Measurements from ENCODE around the gene NPRL2.
"Not testable (repeated sequence)": the region's sequence is repeated elsewhere in the genome, so short reads cannot be mapped to it uniquely, and the experiment has no call there.

Gene NPRL2

GRCh38 chr3:50326182-50326541 lies 24.4 kb downstream of the NPRL2 start:
- DNase-seq = no peak

GRCh38 chr3:50325497-50326181 lies 24.9 kb downstream of the NPRL2 start:
- no peak for DNase-seq

GRCh38 chr3:50325113-50325480 lies 25.5 kb downstream of the NPRL2 start:
- no peak for DNase-seq

DNA sequence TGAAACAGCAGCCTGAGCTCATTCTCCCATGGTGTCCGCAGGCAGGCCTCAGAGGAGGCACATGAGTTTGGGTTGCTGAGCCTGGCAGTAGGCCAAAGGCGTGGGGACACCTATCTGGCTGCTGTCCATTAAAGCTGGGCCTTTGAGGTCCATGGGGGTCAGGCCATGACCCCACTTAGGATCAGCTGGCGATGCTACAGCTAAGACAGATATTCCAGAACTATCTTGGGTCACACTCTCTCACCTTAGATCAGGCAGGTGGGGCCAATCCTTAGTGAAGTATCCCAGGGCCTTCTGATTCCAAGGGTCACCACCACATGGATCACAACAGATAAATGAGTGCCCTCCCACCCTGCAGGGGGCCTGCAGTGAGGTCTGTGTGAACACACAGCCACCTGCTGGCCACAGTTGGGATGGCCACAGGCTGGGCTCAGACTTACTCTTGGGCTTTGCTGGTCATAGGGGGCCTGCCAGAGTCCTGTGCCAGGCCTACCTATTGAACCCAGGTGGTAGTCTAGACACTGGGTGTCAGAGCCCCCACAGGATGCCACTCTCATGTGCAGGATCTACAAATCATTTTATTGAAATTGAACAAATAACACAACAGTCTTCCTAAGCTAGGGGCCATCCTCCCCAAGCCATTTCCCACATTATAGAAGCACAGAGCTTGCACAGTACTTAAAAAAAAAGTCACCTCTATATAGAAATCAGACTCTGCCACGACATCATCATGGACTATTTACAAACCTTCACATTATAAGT lies 26.0 kb downstream of the NPRL2 start:
- DNase-seq = peak; percentile 39

- DNase-seq = no peak
Observed at GRCh38 chr3:50323614-50324199, 26.9 kb downstream of the NPRL2 start.

DNA sequence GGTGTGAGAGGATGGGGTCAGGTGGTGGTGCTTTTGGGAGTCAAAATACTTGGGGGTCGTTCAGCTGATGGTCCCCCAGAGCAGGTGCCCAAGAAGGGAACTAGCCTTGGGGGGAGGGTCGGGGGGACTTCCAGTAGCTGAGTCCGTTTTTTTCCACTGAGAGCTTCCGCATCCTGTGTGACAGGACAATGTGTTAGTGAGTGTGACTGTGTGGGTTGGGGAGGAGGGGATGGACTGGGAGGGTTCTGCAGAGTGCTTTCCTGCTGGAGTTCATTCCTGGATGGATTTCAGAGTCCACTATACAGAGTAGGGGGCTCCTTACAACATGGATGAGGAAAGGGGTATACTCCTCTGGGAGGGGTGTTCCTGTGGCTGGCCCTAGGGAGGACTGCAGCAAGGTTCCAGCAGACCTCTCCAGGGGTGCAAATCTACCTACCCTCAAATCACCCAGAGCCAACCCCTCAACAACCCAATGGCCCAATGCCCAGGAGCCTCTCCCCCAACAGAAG lies 27.4 kb downstream of the NPRL2 start:
- no peak for DNase-seq

DNA sequence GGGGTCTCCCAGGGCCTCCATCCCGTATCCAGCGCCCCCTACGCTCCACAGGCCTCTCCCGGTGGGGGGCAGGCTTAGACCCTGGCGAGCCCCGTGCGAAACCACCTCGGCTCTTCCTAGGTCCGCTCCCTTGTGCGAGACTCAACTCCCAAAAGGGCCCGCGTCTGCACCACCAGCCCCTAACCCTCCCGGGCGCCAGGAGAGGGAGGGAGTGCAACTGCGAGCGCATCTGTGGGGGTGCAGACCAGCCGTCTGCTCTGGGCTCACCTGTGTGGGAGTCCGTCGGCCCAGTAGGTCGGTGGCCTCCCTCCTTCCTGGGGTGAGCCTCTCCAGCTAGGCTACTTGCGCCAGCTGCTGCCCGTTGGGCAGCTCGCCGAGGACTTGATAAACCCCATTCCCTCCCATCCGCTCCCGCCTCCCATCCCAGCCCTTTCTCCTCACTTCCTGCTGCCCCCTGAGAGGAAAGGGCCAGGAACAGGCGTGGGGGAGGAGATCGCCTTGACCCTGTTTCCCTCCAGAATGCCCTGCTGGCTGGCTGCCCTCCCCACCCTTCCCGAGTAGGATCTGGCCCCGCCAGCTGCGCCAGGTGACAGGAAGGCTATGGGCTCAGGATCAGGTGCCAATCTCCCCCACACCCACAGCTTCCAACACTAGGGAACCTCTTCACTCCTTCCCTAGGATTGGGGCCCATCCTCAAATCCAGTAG lies 28.0 kb downstream of the NPRL2 start, which contains the start of gene HYAL2:
TSS of gene HYAL2 (minus strand) at position 360 of the 706 bp plus-strand sequence. CDS start 2,256 bp downstream, outside the sequence.
- DNase-seq = no peak

DNA sequence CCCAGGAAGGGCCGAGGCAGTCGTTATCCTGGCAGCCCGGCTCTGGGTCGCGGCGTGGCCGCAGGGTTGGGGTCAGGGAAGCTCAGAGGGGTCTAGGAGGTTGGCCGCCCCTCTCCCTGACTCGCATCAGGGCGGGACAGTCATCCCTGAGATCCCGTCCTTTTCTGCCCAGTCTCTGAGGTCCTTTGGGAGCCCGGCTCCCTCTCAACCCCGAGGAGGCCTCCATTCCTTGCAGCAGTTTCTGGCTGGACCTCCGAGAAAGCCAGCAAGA lies 28.5 kb downstream of the NPRL2 start:
- no peak for DNase-seq

- DNase-seq = peak; percentile 91
Observed at GRCh38 chr3:50321336-50322114, 29.1 kb downstream of the NPRL2 start.

GRCh38 chr3:50320853-50321335 lies 29.7 kb downstream of the NPRL2 start:
- peak; percentile 40 for DNase-seq

- no peak for DNase-seq
Observed at GRCh38 chr3:50319894-50320625, 30.5 kb downstream of the NPRL2 start.

DNA sequence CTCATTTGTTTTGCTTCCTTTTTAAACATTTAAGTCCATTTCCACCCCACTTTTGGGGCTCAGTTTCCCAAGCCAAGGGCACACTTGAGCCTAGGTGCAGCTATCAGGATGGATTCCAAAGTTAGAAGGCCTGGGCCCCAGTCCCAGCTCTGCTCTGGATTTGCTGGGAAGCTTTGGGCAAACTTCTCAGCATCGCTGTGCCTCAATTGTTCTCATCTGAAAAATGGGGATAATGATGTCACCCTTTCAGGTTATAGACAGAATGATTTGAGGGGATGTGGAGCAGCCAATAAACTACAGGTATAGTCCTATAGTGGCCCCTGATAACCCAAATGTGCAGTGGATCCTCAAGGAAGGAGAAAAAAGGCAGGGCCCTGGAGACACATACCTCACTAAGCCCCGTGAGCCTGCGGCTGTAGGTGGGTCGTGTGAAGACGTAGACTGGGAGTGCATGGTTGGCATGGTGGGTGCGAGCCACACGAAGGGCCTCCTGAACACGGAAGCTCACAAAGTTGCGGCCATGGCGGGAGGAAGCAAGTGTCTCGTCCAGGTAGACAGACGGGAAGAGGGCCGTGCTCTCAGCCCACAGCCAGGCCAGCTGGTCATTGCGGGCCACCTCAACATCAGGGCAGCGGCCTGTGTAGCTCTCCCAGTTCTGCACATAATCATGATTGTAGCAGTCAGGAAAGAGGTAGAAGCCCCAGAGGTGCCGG lies 31.2 kb downstream of the NPRL2 start:
- DNase-seq = no peak

DNA sequence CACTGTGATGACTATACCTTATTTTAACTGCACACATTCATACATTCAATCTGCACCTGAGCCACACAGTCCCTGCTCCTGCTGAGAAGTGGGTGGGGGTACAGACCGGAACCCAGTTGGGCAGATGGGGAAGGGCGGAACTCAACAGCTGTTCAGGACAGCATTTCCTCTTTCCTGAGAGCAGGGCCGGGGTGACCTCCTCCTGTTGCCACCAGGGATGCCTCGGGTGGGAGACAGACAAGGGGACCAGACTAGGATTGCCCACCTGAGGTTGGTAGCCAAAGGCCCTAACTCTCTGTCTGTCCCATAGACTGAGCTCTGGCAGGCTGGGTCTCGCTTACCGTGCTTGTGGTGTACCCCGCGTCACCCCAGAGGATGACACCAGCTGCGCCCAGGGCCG lies 32.0 kb downstream of the NPRL2 start:
- no peak for DNase-seq

DNA sequence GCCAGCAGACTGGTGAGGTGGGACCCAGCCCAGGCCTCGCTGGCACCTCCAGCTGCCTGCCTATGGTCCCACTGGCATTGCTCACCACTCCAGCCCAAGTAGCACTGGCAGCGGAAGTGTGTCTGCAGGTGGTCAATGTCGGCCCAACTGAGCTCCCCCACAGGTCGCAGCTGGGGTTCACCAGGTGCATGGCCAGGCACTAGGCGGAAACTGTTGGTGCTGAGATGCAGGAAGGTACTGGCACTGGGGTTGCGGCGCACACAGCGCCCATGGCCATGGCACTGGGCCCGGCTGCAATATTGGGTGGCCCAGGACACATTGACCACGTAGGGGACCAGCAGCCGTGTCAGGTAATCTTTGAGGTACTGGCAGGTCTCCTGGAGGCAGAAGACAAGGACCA lies 32.4 kb downstream of the NPRL2 start:
- DNase-seq = no peak

DNA sequence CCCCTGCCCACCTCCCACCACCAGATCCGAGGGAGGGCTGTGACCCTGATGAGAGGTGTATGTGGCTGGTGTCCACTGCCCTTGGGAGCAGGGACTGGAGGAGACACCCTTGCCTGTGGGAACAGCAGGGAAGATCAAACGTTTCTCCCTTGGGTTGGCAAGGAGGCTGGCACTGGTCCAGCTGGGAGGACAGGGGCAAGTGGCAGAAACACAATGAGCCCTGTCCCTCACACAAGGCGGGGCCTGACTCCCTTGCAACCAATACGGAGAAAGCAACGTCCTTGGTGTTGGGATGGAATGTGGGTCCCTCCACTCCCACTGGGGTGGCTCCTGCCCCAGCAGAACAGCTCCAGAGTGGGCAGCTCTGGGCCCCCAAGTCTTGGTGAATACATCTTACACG lies 33.3 kb downstream of the NPRL2 start:
- no peak for DNase-seq

- no peak for DNase-seq
Observed at GRCh38 chr3:50316657-50317242, 33.8 kb downstream of the NPRL2 start.

GRCh38 chr3:50314816-50315215 lies 35.8 kb downstream of the NPRL2 start:
- no peak for DNase-seq

- no peak for DNase-seq
Observed at GRCh38 chr3:50314342-50314741, 36.2 kb downstream of the NPRL2 start.

DNA sequence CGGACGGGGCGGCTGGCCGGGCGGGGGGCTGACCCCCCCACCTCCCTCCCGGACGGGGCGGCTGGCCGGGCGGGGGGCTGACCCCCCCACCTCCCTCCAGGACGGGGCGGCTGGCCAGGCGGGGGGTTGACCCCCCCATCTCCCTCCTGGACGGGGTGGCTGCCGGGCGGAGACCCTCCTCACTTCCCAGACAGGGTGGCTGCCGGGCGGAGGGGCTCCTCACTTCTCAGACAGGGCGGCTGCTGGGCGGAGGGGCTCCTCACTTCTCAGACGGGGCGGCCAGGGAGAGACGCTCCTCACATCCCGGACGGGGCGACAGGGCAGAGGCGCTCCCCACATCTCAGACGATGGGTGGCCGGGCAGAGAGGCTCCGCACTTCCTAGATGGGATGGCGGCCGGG lies 38.5 kb downstream of the NPRL2 start:
- not testable (repeated sequence) for DNase-seq

GRCh38 chr3:50304601-50305000 lies 46.0 kb downstream of the NPRL2 start:
- peak; percentile 57 for DNase-seq
